Melanocyte of skin (primary cell): ENCODE data around the gene SNX21. TPM values are rescaled to one million over a fixed set of nuclear protein-coding genes. Genes with fewer than 3 reads are reported as not detected.

Experiments
- total RNA-seq, 2 donors: library from RNA; depleted of rRNA; stranded (reverse); fragments of >200 nt; gene quantifications; 2 replicates each; pipeline ENCODE4 v1.2.3, GENCODE V29; 2012

Gene SNX21, protein sequence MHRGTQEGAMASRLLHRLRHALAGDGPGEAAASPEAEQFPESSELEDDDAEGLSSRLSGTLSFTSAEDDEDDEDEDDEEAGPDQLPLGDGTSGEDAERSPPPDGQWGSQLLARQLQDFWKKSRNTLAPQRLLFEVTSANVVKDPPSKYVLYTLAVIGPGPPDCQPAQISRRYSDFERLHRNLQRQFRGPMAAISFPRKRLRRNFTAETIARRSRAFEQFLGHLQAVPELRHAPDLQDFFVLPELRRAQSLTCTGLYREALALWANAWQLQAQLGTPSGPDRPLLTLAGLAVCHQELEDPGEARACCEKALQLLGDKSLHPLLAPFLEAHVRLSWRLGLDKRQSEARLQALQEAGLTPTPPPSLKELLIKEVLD
- total RNA-seq, result 10 to 100 TPM; 25.6 to 34.1 TPM

DNA sequence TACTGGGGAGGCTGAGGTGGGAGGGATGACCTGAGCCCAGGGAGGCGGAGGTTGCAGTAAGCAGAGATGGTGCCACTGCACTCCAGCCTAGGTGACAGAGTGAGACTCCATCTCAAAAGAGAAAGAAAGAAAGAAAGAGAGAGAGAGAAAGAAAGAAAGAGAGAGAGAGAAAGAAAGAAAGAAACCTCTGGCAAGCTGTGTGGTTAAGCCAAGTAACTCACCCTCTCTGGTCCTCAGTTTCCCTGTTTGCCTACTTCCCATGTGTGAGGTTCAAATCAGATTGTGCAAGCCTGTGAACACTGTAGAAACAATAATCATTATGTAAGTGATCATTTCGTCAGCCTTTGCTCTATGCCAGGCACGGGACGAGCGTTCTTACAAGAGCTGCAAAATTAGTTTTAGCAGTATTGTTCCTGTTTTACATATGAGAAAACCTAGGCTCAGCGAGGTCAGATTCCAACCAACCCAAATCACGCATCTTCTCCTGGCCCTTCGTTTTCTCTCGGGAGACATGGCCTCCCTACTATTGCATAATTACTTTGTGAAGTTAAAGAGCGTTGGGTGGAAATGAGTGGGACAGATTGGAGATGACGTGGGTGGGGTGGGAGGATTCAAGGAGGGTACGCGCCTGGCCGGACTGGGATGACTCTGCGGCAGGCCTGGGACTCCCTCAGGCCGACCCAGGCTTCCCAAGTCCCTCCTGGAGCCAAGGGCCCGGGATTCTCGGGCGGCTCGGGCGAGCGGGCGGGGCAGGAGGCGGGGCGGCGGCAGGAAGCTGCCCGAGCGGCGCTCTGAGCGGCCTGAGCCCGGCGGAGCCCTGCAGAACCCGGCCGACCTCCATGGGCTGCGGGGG lies at the start of gene SNX21:
TSS of gene SNX21 (plus strand) at position 770 of the 853 bp plus-strand sequence. CDS start 121 bp downstream, outside the sequence.

DNA sequence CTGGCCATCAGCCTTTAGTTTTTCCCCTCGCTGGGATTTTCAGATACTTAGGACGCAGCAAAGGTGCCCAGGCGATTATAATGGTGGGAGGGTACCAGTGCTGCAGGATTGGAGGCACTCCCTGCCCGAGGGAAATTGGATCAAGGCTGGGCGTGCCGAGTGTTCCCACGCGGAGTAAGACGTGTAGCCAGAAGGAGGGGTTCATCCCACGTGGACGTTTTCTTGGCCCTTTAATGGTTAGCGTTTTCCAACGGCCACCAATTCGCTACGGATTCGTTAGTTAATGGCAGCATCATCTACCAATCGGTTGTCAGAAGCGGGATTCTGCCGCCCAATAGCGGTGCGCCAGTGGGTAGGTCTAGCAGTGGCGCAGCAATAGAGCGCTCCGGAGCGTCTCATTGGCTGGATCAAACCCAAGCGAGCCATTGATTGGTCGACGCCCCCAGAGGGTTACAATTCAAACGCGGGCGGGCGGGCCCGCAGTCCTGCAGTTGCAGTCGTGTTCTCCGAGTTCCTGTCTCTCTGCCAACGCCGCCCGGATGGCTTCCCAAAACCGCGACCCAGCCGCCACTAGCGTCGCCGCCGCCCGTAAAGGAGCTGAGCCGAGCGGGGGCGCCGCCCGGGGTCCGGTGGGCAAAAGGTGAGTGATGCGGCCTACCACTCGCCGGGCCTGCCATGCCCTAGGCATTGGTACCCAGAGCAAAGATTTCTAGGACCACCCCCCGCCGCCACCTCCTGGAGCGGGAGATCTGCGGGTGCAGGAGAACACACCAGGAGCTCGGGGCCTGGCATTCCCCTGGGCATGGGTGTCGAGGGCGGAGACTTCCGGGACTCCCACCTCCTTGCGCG lies 21.2 kb upstream of the SNX21 start, which contains the start of gene UBE2C:
TSS of gene UBE2C (plus strand) at position 488 of the 849 bp plus-strand sequence. CDS start at position 540, 52 bp downstream.

DNA sequence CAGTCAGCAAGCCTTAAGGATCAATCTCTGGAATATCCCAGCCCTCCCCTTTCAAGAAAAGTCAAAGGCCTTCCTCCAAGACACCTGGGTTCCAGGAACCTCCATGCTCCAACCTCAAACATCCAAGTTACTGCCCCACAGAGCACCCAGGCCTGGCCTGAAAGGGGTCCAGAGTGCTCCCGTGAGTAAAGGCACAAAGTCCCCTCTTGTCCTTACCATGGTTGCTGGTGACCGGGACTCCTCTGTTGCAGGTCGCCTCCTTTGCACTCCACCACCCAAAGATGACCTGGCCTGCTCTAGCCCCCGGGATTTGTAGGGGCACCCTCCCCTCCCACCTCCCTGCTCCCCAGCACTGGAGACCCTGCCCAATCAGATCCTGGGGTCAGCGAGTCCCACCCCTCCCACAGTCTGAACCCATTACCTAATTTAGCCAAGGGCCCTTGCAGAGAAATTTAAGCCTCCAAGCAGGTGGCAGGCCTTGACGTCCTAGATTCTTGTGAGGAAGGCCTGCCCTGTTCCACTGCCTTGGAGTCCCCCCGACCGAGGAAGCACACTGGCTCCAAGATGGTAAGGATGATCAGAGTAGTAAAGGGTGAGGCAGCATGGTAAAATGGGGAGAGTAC lies 6.5 kb upstream of the SNX21 start, which contains the start of gene TNNC2:
TSS of gene TNNC2 (minus strand) at position 283 of the 623 bp plus-strand sequence. CDS start at position 219, 64 bp downstream.

DNA sequence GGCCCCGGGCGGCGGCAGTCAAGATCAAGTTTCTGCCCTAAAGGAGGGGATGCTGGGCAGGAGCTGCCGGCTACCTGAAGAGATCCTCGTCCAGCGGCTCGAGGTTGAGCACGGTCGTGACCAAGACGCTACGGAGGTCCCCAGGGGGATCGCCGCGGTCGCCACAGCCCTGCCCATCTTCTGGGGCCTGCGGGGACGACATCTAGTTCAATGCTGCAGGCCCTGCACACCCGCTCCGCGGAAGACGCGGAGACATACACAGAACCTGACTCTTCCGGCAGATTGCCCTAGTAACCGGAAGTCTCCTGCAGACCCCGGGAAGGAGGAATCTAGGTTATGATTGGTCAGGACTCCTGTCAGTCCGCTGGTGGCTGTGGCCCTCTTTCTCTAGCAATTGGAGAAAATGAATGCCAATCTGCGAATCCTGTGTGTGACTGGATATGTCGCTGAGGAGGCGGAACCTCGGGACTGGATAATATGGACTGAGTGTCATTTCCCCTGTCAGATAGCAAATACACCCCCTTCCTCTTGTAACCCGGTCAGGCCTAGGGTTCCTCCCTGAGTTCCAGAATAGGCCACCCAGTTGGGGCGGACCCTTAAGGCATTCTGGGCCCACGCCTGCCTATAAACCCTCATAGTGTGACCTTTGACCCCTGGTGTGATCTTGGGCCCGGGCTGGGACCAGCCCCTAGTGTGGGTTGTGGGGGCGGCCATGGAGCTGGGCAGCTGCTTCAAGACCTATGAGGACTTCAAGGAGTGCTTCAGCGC lies 23.7 kb downstream of the SNX21 start, which contains the start of the genes ACOT8 and ZSWIM3:
TSS of gene ACOT8 (minus strand) at position 279 of the 768 bp plus-strand sequence. CDS start at position 202, 77 bp downstream.
TSS of gene ZSWIM3 (plus strand) at position 501 of the 768 bp plus-strand sequence. CDS start at position 713, 212 bp downstream.

DNA sequence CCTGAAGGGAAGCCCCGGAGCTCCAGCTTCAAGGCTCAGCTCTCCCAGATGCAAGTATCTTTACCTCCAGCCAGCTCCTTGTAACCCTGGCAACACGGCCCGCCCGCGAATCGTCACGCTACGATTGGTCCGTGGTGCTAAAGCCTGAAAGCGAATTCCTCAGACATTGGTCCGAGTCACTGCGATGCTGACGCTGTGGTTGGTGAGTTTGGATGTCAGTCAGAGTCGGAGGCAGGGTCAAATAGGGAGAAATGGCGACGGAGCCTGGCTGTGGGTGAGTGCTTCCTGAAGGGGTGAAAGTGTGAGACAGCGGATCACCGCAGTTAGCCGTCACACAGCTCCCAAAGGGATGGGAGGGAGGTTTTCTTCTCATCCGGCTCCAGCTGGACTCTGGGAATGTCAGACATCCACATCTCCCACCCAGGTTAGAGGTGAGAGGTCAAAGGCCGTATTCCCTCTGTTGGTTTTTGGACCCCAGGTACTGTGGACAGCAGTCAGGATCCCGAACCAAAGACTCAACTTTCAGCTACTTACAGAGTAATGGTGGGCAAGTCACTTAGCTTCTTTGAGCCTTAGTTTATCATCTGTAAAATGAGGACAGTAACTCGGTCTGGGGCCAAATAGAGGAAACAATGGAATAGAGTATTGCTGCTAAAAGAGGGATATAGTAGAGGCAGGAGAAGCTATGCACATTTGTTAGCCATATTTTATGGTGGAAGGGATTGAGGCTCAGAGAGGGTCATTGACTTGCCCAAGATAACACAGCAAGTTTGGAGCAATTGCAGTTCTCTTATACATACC lies 47.6 kb downstream of the SNX21 start, which contains the start of gene ZSWIM1:
TSS of gene ZSWIM1 (plus strand) at position 240 of the 801 bp plus-strand sequence. CDS start 1,366 bp downstream, outside the sequence.

DNA sequence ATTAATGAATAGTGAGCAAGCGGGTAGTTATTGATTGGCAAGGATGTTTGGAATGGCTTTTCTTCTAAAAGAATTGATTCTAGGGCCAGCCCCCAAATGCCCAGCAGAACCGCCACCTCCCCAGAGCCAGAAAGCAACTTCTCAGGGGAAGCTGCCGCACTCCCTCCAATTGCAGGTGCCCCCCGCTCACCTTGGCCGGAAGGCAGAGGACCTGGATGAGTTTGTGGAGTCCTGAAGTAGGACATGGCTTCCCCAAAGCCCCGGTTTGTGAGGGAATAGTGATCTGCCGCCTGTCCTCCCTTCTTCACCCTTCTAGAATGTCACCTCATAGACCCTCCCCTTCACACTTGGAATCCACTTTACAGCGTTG lies 53.7 kb downstream of the SNX21 start, which contains the start of gene SPATA25:
TSS of gene SPATA25 (minus strand) at position 277 of the 370 bp plus-strand sequence. CDS start at position 245, 32 bp downstream.

DNA sequence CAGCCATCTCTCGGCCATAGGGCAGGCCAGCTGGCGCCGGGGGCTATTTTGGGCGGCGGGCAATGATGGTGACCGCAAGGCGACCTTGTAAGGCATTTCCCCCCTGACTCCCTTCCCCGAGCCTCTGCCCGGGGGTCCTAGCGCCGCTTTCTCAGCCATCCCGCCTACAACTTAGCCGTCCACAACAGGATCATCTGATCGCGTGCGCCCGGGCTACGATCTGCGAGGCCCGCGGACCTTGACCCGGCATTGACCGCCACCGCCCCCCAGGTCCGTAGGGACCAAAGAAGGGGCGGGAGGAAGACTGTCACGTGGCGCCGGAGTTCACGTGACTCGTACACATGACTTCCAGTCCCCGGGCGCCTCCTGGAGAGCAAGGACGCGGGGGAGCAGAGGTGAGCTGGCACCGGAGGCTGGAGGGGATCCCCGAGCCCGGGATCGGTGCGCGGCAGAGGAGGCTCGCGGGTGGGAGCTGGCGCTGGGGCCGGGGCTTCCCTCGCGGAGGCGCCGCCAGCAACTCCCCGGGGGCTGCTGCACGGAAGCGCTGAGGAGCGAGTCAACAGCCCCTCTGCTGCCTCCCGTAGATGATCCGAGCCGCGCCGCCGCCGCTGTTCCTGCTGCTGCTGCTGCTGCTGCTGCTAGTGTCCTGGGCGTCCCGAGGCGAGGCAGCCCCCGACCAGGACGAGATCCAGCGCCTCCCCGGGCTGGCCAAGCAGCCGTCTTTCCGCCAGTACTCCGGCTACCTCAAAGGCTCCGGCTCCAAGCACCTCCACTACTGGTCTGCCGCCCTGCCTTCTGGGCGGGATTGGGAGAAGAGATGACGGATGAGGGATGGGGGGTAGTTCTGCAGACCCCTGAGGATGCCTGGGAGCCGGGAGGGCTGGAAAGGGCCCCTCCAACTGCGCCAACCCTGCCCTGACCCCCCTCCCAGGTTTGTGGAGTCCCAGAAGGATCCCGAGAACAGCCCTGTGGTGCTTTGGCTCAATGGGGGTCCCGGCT lies 57.7 kb downstream of the SNX21 start, which contains the start of the genes CTSA and NEURL2:
TSS of gene CTSA (plus strand) at position 351 of the 999 bp plus-strand sequence. CDS start at position 585, 234 bp downstream.
TSS of gene NEURL2 (minus strand) at position 224 of the 999 bp plus-strand sequence. CDS start at position 7, 217 bp downstream.

Other genes starting within 250 kb of the SNX21 start
- not detected for gene WFDC10A, start 204.1 kb upstream of the SNX21 start, total RNA-seq
- gene WFDC9, start 202.5 kb upstream of the SNX21 start, total RNA-seq, result not detected
- gene WFDC11, start 163.6 kb upstream of the SNX21 start, total RNA-seq, result not detected
- gene WFDC13, start 131.8 kb upstream of the SNX21 start, total RNA-seq, result not detected
- gene WFDC10B, start 128.8 kb upstream of the SNX21 start, total RNA-seq, result not detected
- gene SPINT4, start 111.5 kb upstream of the SNX21 start, total RNA-seq, result not detected
- gene WFDC3, start 41.9 kb upstream of the SNX21 start, total RNA-seq, result under 1 TPM in 1 of 2 donors, not detected in 1; 0.33 TPM
- gene DNTTIP1, start 41.8 kb upstream of the SNX21 start, total RNA-seq, result 10 to 100 TPM in 1 of 2 donors, 1 to 10 TPM in 1; 6.2 to 10.3 TPM
- 10 to 100 TPM; 42.3 to 85.6 TPM for gene UBE2C, start 21.2 kb upstream of the SNX21 start, total RNA-seq
- not detected for gene TNNC2, start 6.5 kb upstream of the SNX21 start, total RNA-seq
- gene ACOT8, start 23.6 kb downstream of the SNX21 start, total RNA-seq, result 10 to 100 TPM; 41.0 to 41.6 TPM
- gene ZSWIM3, start 23.8 kb downstream of the SNX21 start, total RNA-seq, result 1 to 10 TPM; 4.7 to 4.8 TPM
- 10 to 100 TPM in 1 of 2 donors, 1 to 10 TPM in 1; 10.0 to 10.7 TPM for gene ZSWIM1, start 47.4 kb downstream of the SNX21 start, total RNA-seq
- gene SPATA25, start 53.8 kb downstream of the SNX21 start, total RNA-seq, result under 1 TPM in 1 of 2 donors, not detected in 1; 0.69 TPM
- 1 to 10 TPM; 3.3 to 4.1 TPM for gene NEURL2, start 57.4 kb downstream of the SNX21 start, total RNA-seq
- 10 to 100 TPM; 89.8 to 92.9 TPM for gene CTSA, start 57.5 kb downstream of the SNX21 start, total RNA-seq
- 10 to 100 TPM; 41.3 to 52.0 TPM for gene PLTP, start 78.4 kb downstream of the SNX21 start, total RNA-seq
- 10 to 100 TPM; 12.7 to 13.8 TPM for gene PCIF1, start 100.9 kb downstream of the SNX21 start, total RNA-seq
- 10 to 100 TPM; 14.0 to 16.5 TPM for gene ZNF335, start 138.4 kb downstream of the SNX21 start, total RNA-seq
- gene MMP9, start 175.1 kb downstream of the SNX21 start, total RNA-seq, result not detected
- gene SLC12A5, start 195.4 kb downstream of the SNX21 start, total RNA-seq, result not detected